A172 (cell line): ENCODE results near the gene SNRPA. TPM values are rescaled to one million over a fixed set of nuclear protein-coding genes. Genes with fewer than 3 reads are reported as not detected.
"Not testable (repeated sequence)": the region's sequence is repeated elsewhere in the genome, so short reads cannot be mapped to it uniquely, and the experiment has no call there.

Experiments
- DNase-seq: peaks from one replicate; pipeline ENCODE4 v3.0.0-alpha.2; 2015; ENCODE audit warnings: low spot score
- total RNA-seq: library from RNA; depleted of rRNA; stranded (reverse); fragments of >200 nt; shearing (Covaris generic); gene quantifications from 2 replicates; pipeline ENCODE4 v1.2.3, GENCODE V29; 2014

The SNRPA gene
- total RNA-seq, 1 experiment from 2014 or later: 64.7 TPM

- no peak for DNase-seq
Measured at GRCh38 chr19:40721140-40721486, 29.9 kb upstream of the SNRPA start.

DNA sequence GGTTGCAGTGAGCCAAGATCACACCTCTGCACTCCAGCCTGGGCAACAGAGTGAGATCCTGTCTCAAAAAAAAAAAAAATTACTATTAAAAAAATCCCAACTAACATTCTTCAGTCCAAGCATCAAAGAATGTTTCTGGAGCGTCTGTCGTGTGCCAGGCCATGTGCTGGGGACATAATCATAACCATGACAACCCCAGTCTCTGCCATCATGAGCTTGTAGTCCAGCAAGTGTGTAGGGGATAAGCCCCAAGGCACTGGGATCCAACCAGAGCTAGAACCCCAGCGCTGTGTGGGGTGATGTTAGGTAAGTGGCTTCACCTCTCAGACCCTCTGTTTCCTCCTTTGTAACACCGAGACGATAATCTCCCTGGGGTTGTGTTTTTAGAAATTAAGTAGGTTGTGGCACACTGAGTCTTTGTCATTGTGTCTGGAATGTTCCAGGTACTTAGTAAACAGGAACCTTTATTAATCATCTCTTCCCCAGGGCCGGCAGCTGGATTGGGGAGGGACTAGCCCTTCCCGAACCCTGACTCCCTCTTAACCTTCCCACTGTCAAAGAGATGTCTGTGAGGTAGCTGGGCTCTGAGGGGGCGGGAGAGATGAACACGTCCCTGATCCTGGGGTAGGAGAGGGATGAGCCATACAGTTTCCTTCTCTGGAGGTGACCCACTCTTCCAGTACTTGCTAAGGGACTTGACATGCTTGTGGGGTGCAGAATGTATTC is 28.9 kb upstream of the SNRPA start:
- DNase-seq: no peak

DNA sequence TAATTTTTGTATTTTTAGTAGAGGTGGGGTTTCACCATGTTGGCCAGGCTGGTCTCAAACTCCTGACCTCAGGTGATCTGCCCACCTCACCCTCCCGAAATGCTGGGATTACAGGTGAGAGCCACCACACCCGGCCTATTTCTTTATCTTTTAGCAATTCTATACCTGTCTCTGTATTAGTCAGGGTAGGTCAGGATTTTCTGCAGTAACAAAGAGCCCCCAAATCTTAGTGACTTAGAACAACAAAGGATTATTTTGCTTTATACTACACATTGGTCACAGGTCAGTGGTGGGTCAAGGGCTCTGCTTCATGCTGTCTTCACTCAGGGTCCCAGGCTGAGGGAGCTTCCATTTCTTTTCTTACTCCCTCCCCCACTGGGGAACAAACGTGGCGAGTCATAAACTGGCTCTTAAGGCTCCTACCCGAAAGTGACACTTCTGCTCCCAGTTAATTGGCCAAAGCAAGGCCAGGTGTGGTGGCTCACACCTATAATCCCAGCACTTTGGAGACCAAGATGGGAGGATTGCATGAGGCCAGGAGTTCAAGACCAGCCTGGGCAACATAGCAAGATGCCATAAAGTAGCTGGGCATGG is 27.2 kb upstream of the SNRPA start:
- DNase-seq: no peak

GRCh38 chr19:40724315-40724714 is 26.7 kb upstream of the SNRPA start:
- DNase-seq: no peak

DNA sequence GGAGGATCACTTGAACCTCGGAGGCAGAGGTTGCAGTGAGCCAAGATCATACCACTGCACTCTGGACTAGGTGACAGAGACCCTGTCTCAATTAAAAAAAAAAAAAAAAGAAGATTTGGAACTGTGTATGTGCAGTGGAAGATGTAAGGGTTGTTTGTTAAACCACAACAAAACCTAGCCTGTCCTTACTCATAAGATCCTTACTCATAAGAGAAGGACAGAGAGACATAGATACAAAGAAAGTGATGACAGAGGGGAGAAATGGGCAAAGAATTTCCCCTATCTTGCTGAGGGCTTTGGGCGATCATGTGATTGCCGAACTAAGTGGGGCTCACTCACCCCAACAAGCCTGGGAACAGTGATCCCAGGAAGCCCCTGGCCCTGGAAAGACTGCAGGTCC is 26.1 kb upstream of the SNRPA start:
- DNase-seq: no peak

GRCh38 chr19:40726279-40726678 is 24.7 kb upstream of the SNRPA start:
- no peak for DNase-seq

DNA sequence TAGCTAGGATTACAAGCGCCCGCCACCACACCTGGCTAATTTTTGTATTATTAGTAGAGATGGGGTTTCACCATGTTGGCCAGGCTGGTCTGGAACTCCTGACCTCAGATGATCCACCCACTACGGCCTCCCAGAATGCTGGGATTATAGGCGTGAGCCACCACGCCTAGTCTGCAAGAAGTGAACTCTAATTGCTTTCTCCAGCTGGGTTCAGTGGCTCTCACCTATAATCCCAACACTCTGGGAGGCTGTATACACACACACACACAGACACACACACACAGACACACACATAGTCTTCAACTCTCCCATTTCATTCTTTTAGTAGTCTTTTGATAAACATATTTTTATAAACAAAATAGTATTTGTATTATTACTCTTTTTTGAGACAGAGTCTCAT is 20.9 kb upstream of the SNRPA start:
- not testable (repeated sequence) for DNase-seq

- not testable (repeated sequence) for DNase-seq
Measured at GRCh38 chr19:40732304-40732703, 18.7 kb upstream of the SNRPA start.

GRCh38 chr19:40733149-40733548 is 17.9 kb upstream of the SNRPA start:
- DNase-seq: no peak

DNA sequence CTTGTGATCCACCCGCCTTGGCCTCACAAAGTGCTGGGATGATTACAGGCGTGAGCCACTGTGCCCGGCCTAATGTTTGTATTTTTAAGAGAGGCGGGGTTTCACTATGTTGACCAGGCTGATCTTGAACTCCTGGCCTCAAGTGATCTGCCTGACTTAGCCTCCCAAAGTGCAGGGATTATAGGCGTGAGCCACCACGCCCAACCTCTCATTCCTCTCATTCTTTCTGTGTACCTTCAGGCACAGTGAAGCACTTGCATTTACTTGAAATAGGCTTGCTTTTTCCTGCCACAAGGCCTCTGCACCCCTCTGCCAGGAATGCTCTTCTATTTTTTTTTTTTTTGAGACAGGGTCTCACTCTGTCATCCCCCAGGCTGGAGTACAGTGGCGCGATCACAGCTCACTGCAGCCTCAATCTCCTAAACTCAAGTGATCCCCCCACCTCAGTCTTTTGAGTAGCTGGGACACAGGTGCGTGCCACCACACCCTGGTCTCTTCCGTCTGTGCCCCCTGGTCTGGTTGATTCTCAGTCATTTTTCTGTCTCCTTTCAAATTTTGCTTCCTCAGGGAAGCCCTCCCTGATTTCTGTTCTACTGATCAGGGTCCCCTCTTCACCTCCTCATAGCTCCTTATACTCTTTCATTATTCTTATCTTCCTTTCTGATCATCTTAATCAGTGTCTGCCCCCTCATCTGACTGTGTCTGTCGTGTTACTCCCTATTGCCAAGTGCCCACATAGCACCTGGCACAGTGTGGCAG is 15.8 kb upstream of the SNRPA start:
- DNase-seq: no peak

DNA sequence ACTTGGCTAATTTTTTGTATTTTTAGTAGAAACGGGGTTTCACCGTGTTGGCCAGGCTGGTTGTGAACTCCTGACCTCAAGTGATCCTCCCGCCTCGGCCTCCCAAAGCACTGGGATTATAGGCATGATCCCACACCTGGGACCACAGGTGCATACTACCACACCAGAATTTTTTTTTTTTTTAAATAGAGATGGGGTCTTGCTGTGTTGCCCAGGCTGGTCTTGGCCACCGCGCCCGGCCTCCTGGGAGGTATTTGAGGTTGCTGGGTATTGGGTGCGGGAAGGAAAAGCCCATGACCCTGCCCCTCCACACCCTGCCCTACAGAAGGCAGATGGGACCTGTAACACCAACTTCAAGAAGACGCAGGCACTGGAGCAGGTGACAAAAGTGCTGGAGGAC is 14.3 kb upstream of the SNRPA start:
- DNase-seq: no peak

DNA sequence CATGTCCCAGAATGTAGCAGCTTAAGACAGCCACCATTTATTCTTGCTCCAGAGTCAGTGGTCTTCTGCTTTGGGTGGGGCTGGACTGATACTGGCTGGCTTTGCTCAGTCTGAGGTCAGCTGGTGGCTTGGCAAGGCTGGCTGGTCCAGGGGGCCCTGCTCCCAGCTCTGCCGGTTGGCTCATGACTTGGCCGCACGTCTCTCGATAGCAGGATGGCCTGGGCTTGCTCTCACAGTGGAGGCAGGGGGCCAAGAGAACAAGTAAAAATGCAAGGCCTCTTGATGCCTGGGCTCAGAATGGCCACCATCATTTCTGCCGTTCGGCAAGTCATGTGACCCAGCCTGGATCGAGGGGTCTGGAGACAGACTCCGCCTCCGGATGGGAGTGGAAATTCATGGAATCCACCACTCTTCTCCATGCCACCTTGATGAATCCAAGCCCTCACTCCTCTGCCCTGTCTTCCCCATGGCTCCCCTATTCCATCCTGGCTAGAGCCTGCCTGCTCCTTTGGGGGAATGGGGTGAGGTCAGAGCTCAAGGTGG is 13.8 kb upstream of the SNRPA start:
- DNase-seq: no peak

- no peak for DNase-seq
Measured at GRCh38 chr19:40739030-40739839, 11.8 kb upstream of the SNRPA start.

DNA sequence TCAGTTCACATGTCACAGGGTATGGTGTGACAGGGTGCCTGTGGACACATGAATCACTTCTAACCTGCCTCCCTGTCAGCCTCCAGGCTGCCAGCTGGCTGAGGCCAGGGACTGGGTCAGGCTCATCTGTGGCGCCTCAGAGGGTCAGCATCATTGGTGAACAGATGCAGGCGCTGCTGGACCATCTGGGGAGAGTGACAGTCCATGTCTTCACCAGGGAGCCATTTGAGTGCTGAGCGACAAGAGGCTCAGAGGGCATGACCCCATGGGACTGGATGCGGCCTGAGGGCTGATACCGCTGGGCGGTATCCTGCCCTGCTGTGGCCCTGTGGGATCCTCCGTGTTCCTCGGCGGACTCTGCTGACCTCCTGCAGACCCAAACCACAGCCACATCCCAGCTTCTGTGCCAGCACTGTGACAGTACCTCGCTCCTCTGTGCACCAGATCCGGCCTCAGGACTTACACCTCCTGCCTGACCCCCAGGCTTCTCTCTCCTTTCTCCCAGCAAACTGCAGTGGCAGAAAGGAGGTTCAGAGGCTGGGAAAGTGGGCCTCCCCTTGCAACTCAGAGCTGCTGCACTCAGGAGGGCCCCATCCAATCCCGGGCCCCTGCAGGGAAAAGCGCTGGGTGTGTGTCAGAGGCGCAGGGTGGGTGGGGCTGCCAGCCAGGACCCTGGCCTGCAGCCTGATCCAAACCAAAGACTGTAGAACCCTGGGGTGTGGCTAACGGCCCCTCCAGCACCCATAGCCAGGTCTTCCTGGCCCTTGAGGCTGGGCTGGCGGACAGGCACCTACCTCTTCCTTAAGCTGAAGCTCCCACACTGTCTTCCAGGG is 10.9 kb upstream of the SNRPA start:
- DNase-seq: no peak

GRCh38 chr19:40740747-40741146 is 10.3 kb upstream of the SNRPA start:
- DNase-seq: no peak

DNA sequence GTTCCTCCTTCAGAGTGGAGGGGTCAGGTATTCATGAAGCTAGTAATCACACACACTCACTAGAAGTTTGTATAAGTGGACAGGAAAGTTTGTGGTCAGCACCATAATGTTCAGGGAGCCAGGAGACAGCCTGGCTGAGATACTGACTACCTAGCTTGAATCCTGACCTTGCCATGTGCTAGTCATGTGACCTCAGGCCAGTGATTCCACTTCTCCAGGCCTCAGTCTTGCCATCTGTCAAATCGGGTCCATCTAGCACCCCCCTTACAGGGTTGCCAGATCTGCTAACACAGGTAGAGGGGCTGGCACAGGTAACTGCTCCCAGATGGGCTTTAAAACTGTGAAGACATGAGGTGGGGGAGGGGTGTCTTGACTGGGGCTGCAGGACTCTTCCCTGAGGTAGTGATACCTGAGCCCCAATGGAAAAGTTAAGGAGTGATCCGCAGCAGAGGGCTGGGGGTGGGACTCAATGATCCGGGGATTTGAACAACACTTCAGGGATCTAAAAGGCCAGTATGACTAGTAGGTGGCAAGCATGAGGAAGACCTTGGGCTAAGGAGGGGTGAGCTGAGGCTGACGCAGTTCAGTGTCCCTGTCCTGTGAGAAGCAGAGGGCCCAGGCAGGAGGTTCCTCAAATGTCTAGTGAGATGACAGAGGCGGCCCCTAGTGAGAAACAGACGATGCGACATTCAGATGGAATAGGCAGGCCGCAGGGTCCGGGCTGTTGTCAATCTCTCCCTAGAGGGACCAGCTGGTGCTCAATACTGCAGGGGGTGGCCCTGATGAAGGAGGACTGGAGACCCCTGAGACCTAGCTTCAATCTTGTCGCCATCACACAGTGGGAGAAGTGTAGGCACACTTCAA is 9.2 kb upstream of the SNRPA start:
- DNase-seq: no peak

DNA sequence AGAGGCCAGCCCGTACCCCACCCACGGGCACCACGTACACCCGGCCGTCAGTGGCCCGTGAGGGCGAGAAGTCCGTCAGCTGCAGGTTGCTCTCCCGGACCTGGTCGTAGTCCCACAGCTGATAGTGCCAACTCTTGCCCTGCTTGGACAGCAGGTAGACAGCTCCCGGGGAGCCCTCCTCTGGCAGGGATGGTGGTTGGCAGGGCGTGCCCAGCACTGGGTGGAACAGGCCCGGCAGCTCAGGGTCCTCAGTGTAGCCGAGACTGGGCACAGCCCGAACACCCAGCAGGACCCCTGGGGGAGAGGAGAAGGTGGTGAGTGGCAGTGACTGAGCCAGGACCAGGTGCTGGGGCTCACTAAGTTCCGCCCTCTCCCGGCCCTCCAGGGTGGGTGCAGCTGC is 8.5 kb upstream of the SNRPA start:
- no peak for DNase-seq

DNA sequence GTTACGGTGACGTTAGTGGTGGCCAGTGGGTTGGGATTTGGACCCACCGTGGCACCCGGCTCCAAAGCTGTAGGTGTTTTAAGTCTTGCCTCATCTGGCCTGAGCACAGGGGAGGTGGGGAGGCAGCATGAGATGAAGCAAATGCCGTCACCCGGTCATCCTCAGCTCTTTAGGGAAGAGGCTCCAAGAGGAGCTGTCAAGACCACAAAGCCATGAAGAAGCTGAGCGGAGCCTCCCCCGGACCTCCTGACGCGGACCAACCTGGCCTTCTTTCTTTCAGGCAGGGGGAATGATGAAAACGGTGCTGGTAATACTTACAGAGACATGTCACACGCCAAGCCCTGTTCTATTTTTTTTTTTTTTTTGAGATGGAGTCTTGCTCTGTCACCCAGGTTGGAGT is 8.1 kb upstream of the SNRPA start:
- DNase-seq: no peak

DNA sequence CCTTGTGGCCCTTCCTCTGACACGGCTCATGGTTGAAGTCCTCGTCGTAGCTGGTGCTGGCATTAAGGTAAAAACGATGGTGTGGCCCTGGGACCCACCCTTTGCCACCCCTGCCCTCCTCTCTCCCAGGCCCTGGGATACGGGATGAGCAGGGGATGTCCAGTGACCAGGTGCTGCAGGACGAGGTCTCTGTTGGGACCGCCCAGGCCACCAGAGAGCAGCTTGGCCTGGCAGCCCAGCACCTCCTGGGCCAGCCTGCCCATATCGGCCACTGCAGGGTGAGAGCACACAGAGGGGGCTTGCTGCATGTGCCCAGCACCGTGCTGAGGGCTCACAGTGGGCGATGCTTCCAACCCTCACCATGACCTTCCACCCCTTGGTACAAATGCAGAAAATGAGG is 7.1 kb upstream of the SNRPA start:
- no peak for DNase-seq
